AG10803 (cell line): ENCODE data around the gene SEPTIN11.
A peak's percentile ranks its signal among the peaks of the same experiment; 100 is the strongest.

Experiments
- DNase-seq: peaks from one replicate; pipeline ENCODE4 v3.0.0; 2010; ENCODE audit warnings: low read depth
- H3K4me3 ChIP-seq: 2 replicates; pipeline ENCODE4 v1.5.1; 2011; ENCODE audit warnings: mild to moderate bottlenecking, low read length, control low read depth
- TF ChIP-seq, protein P1 (sequence below): conservative IDR thresholded peaks from 2 replicates; pipeline ENCODE4 v1.5.1; 2011; ENCODE audit warnings: mild to moderate bottlenecking, low read length, control low read depth, inconsistent platforms

The SEPTIN11 gene

DNA sequence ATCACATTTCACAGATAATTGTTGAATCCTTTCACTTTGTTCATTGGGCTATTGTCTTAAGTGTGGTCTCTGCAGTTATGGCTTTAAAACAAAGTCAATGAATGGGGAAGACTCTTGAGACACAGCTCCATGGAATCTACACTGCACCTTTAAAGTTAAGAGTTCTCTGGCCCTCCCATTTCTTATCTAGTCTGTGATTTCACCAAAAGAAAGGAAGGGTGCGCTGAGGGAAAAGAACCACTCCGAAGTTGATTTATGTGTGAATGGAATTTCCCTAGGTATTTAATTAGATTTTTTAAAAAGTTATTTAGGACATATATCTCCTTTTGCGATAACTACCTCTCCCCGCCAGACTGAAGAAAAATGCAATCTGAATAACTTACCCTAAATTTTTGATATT lies 2.5 kb downstream of the SEPTIN11 start:
- TF ChIP-seq, protein P1, sequence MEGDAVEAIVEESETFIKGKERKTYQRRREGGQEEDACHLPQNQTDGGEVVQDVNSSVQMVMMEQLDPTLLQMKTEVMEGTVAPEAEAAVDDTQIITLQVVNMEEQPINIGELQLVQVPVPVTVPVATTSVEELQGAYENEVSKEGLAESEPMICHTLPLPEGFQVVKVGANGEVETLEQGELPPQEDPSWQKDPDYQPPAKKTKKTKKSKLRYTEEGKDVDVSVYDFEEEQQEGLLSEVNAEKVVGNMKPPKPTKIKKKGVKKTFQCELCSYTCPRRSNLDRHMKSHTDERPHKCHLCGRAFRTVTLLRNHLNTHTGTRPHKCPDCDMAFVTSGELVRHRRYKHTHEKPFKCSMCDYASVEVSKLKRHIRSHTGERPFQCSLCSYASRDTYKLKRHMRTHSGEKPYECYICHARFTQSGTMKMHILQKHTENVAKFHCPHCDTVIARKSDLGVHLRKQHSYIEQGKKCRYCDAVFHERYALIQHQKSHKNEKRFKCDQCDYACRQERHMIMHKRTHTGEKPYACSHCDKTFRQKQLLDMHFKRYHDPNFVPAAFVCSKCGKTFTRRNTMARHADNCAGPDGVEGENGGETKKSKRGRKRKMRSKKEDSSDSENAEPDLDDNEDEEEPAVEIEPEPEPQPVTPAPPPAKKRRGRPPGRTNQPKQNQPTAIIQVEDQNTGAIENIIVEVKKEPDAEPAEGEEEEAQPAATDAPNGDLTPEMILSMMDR, result no peak
- no peak for DNase-seq
- peak overlapping the region; percentile 95 for H3K4me3 ChIP-seq

GRCh38 chr4:76952656-76953582 lies 3.4 kb downstream of the SEPTIN11 start:
- no peak for DNase-seq
- TF ChIP-seq, protein P1, result no peak
- H3K4me3 ChIP-seq, result peak overlapping the region; percentile 95

DNA sequence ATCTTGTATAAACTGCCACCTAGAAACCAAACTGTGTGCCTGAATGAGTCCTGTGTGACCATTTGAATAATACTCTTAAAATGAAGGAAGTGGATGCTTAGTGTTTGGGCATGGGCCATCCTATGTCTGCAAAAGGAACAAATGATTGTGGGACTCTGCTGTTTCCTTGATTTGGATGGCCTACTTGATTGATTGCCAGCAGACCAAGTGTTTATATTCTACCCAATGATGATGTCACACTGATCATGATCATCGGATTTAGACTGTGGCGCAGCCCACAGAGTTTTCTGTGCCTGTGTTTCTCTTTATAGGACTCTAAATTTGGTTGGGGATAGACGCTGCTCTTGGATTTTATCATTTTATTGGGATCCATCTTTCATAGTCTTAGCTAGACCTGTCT lies 4.4 kb downstream of the SEPTIN11 start:
- DNase-seq, result no peak
- H3K4me3 ChIP-seq, result peak overlapping the region; percentile 95
- TF ChIP-seq, protein P1, result no peak

GRCh38 chr4:76954489-76954888 lies 4.9 kb downstream of the SEPTIN11 start:
- DNase-seq, result no peak
- peak overlapping the region; percentile 12 for H3K4me3 ChIP-seq
- TF ChIP-seq, protein P1, result no peak

DNA sequence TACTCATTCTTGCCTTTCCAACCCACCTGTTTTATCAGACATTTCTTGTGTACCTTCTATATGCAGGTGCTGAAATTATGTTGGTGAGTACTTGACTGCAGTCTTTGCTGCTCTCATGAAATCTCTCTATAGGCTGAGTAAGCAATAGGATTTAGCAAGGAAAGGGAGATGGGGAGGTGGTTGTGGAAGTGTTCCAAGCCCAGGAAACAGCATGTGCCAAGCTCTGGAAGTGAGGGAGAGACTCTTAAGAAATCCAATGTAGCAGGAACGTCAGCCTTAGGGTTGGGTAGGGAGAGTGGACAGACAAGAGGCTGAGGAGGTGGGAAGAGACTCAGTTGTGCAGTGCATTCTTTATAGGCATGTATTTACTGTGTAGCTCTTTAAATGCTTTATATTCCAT lies 5.6 kb downstream of the SEPTIN11 start:
- TF ChIP-seq, protein P1, result no peak
- no peak overlapping the region for H3K4me3 ChIP-seq
- peak; percentile 86 for DNase-seq

DNA sequence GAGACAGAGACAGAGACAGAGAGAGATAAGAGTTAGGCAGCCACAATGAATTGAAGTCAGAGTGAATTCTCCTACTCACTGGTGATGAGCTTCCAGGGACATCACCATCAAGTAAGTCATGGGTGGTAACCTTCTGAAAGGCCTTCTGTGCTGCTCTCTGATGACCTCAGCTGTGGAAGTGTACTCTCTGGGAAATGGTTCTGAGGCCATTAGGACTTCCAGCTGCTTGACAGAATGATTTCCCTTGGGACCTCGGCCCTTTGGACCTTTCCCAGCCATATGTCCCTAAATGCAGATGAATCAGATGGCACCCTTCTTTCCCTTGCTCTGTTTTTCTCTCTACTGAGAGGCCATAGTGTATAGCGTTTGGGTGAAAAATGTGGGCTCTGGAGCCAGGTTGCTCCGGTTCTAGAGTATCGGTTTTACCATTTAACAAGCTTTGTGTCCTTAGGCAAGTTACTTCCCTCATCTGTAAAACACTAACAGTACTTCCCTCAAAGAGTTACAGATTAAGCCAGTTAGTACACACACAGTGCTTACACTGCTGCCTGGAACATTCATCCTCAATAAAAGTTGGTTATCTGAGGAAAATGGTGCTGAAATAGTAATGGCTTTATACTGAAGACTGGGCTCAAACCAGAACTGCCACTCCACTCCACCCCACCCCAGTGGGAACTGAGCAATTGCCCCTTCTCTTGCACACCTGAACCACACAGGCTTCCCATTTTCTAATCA lies 7.6 kb downstream of the SEPTIN11 start:
- TF ChIP-seq, protein P1, result no peak
- H3K4me3 ChIP-seq, result no peak overlapping the region
- peak; percentile 68 for DNase-seq

GRCh38 chr4:76958891-76959290 lies 9.3 kb downstream of the SEPTIN11 start:
- no peak for DNase-seq
- no peak overlapping the region for H3K4me3 ChIP-seq
- TF ChIP-seq, protein P1, result no peak
